ENCODE data around the gene RNF181.
"Not testable (repeated sequence)": the region's sequence is repeated elsewhere in the genome, so short reads cannot be mapped to it uniquely, and the experiment has no call there.

The RNF181 gene

DNA sequence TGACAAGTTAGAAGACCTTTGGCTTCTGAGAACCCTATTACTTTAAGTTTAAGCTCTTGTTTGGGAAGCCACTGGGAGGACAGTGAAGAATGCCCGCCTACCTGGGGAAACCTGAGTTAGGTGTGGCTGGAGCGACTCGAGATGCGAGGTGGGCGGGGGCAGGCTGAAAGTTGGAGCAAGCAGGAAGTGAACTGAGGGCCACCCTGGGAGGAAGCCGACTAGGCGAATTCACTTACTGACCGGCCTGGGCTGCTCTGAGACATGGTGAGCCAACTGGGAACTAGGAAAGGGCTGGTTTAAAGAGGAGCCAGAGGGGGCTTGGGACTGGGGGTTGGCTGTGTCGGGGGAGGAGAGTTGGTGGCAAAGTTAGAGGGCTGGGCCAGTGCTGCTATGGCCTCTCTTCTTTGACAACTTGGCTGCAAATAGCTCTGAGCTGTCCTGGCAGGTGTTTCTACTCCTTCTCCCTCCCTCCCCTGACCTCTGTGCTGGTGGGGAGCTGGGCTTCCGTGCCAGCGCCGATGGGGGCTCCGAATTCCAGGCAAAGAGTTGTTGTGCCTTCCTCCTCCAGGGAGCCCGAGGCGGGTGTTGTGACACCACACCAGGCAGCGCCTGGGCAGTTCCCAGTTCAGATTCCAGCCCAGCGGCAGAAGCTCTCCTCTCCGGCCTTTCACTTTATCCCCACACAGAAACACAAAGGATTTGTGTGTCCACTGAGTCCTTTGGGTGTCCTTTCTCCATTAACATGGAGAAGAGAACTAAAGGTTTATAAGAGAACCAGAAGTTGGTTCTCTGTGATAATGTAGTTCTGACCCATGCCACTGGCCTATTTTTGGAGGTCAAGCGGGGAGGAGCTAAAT is 17.9 kb upstream of the RNF181 start, which contains the start of gene VAMP8:
TSS of gene VAMP8 (plus strand) at position 201 of the 857 bp plus-strand sequence. CDS start at position 262, 61 bp downstream.
- no peak for DNase-seq

GRCh38 chr2:85578243-85579180 is 17.0 kb upstream of the RNF181 start:
- DNase-seq, result no peak

DNA sequence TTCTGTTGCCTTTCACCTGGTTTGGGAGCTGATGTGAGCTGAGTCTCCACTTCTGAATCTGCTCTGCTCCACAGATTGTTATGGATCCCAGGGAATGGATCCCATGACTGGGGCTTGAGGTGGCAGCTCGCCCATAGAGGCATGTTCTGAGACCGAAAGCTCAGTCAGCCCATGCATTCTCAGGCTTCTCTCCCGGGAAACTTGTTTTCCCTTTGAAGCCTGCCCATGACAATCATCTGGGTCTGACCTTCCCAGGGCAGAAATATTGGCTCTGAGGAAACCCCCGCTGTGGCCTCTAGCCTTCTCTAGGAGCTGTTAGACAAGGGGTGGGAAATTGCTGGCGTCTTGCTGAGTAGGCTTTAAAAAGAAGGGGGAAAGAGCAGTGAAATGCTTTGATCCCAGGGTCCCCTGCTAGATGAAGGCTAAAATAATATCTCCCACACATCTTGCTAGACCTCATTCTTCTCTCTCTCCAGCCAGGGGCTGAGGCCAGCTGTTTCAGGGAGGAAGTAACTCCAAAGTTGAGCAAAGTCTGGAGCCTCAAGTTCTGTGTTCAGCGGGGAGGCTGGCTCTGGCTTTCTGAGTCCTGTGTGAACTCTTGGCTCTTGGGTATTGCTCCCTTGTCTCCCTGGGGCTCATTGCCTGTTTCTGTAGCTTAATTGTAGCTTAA is 16.1 kb upstream of the RNF181 start:
- no peak for DNase-seq

- DNase-seq, result no peak
These were observed 15.3 kb upstream of the RNF181 start for GRCh38 chr2:85580206-85580605.

DNA sequence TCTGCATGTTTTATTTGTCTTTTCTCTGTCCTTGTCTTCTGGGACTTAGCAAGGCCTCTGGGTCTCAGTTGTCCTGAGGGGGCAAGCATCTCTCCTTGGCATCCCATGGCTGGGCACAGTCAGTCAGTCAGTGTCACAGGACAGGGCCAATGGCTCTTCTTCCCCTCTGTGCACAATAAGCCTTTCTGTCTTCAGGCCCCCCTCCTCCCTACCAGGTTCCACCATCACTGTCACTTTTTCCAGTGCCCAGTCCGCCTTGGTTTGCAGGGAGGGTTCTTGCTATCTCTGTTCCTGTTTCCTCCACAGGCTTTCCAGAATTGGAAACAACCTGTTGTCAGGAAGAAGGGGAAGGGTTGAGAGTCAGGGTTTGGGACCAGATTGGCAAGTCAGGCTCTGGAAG is 13.1 kb upstream of the RNF181 start:
- DNase-seq, result no peak

GRCh38 chr2:85583667-85584353 is 11.7 kb upstream of the RNF181 start:
- DNase-seq, result no peak

DNA sequence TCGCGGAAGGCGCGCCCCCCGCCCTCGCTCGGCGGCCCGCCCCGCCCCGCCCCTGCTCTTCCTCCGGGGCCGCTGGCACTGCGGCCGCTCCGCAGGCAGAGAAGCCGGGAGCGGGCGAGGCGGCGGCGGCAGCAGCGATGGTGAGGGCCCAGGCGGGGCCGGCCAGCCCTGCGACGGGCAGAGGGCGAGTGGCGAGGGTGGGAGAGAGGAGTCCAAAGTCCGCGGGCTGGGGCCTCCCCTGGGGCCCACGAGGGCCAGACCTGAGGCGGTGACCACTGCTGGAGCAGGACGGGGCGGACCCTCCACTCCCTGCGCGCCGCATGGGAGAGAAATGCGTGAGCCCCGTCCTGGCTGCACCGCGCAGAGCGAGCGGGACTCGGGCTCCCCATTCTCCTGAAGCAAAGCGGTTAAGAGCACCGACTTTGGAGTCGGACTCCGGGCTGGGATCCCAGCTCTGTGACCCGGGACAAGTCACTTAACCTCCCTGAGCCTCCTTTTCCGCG is 11.1 kb upstream of the RNF181 start, which contains the start of gene VAMP5:
TSS of gene VAMP5 (plus strand) at position 78 of the 503 bp plus-strand sequence. CDS start at position 138, 60 bp downstream.
- peak; percentile 72 for DNase-seq

- DNase-seq, result no peak
These were observed 10.4 kb upstream of the RNF181 start for GRCh38 chr2:85584857-85585780.

DNA sequence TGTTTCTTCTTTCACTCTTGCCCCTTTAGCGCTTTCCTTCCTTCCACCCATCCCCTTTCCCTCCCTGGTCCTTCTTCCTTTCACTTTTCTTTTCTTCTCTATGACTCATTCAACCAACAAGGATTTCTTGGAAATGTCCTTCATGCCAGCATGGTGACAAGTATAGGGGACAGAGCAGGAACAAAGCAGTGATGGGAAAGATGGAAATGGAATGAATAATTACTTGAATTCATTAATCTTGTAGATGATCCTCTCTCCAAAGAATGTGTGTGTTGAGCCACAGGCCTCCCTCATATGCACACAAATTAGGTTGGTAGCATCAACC is 9.8 kb upstream of the RNF181 start:
- no peak for DNase-seq

- no peak for DNase-seq
These were observed 7.3 kb upstream of the RNF181 start for GRCh38 chr2:85588236-85588635.

- DNase-seq, result no peak
These were observed 6.9 kb upstream of the RNF181 start for GRCh38 chr2:85588645-85589044.

- no peak for DNase-seq
These were observed 6.4 kb upstream of the RNF181 start for GRCh38 chr2:85589181-85589580.

GRCh38 chr2:85589982-85590791 is 5.4 kb upstream of the RNF181 start:
- no peak for DNase-seq

DNA sequence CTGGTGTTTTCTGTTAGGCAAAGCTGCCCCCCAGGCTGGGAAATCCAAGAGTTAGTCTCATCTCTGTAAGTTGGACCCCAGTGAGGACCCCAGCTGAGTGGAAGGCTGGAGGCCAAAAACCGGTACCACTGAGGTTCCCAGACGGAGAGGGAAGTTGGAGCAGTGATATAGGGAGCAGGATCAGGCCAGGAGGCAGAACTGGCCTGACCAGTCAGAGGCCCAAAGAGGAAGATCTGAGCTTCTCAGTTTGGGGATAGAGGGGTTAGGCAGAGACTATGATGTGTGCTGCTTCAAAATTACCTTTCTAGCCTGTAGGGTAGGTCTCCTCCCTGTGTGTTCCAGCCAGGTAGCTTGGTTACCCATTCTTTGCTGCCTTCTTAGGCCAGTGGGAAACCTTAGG is 4.6 kb upstream of the RNF181 start:
- DNase-seq, result no peak

DNA sequence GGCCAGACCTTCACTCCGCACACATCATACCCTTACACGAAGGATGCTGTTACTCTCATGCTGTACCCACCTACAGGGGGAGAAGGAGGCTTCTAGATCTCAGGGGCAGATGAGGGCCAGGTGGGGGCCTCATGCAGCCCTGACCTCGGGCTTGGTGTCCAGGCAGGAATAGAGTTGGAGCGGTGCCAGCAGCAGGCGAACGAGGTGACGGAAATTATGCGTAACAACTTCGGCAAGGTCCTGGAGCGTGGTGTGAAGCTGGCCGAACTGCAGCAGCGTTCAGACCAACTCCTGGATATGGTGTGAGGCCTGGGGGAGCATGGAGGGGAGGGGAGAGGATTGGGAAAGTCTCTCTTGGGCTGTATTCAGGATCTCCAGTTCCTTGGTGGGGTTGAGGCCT is 4.0 kb upstream of the RNF181 start:
- DNase-seq, result no peak

DNA sequence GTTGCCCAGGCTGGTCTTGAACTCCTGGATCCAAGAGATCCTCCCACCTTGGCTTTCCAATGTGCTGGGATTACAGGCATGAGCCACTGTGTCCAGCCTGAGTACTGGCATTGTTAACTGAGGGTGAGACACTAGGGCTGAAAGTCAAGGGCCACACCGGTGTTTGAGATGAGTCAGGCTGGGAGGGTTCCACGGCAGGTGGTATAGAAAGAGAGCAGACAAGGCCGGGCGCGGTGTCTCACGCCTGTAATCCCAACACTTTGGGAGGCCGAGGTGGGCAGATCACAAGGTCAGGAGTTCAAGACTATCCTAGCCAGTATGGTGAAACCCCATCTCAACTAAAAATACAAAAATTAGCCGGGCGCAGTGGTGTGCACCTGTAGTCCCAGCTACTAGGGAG is 3.2 kb upstream of the RNF181 start:
- not testable (repeated sequence) for DNase-seq

DNA sequence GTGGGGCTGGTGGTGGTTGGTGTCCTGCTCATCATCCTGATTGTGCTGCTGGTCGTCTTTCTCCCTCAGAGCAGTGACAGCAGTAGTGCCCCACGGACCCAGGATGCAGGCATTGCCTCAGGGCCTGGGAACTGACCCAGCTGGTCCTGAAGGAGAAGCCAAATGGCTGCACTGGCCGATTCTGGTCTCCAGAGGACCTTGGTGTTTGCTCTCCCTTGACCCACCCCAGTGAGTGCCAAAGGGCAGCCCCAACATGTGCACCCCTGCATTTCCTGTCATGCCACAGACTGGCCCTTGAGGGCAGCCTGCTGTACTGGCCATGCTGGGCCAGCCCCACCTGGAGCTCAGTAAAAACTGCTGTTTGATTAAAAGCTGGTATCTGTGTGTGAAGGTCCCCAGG is 2.5 kb upstream of the RNF181 start:
- DNase-seq, result no peak

DNA sequence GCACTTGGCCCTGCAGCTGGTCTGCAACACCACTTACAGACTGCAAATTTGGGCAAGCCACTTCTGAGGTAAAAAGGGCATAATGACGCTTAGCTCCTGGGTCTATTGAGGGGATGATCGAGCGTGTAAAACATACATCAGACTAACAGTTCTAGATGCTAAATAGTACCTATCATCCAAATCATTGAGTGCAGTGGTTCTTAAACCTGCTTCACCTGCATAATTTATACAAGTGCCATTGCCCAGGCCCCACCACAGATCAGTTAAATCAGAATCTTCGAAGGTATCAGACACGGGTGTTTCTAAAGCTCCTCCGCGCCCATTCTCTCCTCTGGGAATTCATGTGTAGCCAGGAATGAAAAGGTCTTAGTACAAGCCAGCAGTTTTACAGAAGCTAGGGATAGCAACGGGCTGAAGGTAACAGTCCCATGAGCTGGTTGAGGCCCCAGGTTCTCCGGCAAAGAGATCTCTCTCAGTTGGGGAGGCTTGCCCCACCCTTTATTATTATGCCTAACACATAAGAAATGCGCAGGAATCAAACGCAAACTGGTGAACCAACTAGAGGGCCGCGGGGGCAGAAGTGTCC is 737 bp upstream of the RNF181 start:
- no peak for DNase-seq

DNA sequence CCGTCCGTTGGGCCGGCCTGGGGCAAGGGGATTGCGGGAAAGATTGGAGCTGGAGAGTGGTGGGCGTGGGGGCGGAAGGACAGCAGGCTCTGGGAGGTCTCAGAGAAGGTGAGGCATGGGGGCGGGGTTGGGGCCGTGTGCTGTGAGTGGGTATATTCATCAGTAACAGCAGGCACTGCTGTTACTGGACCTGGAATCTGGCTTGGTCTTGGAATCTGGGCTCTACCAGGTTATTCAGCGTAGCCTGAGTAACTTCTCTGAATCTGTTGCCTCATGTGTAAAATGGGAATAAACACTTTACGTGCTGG is 435 bp downstream of the RNF181 start:
- no peak for DNase-seq
